Measurements from ENCODE around the gene PKHD1.

PKHD1 gene

DNA sequence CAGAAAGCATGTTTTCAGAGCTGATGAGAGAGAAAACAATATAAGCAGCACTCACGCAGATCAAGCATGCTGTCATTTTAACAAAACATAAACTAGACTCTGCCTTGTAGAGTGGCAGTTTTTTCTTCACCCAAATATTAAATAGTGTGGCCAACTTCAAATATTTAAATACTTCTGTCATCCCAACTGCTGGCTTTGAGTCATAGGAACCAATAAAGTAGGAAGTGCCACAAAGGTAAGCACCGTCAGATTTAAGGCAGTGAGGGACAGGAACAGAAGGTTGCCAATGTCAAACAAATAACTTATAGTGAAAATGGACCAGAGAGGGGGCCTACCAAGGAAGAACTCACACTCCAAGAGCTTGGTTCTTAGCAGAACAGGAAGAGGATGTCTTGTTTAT lies 222.2 kb downstream of the PKHD1 start:
- TF ChIP-seq ISL1 (CRISPR knock-in tag; IDR thresholded peaks at IDR 0.05), result no peak
- no peak for TF ChIP-seq ARNTL (CRISPR knock-in tag; IDR thresholded peaks at IDR 0.05; ENCODE audit: borderline replicate concordance, low read depth)
- no peak for TF ChIP-seq ESRRG (CRISPR knock-in tag; IDR thresholded peaks at IDR 0.05)
- TF ChIP-seq PPARA (CRISPR knock-in tag; IDR thresholded peaks at IDR 0.05; ENCODE audit: borderline replicate concordance), result no peak
- no peak for TF ChIP-seq TOX (CRISPR knock-in tag; IDR thresholded peaks at IDR 0.05; ENCODE audit: borderline replicate concordance)
- TF ChIP-seq SNAI2 (CRISPR knock-in tag; IDR thresholded peaks at IDR 0.05), result no peak
- TF ChIP-seq BACH2 (CRISPR knock-in tag; IDR thresholded peaks at IDR 0.05; ENCODE audit: borderline replicate concordance), result no peak
- no peak for TF ChIP-seq ZNF8 (CRISPR knock-in tag; IDR thresholded peaks at IDR 0.05)
- TF ChIP-seq OSR1 (CRISPR knock-in tag; IDR thresholded peaks at IDR 0.05), result no peak
- TF ChIP-seq ZNF70 (CRISPR knock-in tag; IDR thresholded peaks at IDR 0.05), result no peak
- no peak for ATAC-seq

GRCh38 chr6:51857134-51857533 lies 230.3 kb downstream of the PKHD1 start:
- ATAC-seq, result no peak

GRCh38 chr6:51856508-51856907 lies 230.9 kb downstream of the PKHD1 start:
- TF ChIP-seq BACH2 (CRISPR knock-in tag; IDR thresholded peaks at IDR 0.05; ENCODE audit: borderline replicate concordance) (no peak), ISL1 (CRISPR knock-in tag; IDR thresholded peaks at IDR 0.05) (no peak), SNAI2 (CRISPR knock-in tag; IDR thresholded peaks at IDR 0.05) (no peak), TOX (CRISPR knock-in tag; IDR thresholded peaks at IDR 0.05; ENCODE audit: borderline replicate concordance) (no peak)
- ATAC-seq, result no peak

More at GRCh38 chr6:51857134-51857533, 230.3 kb downstream of the PKHD1 start:
- TF ChIP-seq RARB (CRISPR knock-in tag; IDR thresholded peaks at IDR 0.05) (no peak), TOX (CRISPR knock-in tag; IDR thresholded peaks at IDR 0.05; ENCODE audit: borderline replicate concordance) (no peak), SNAI2 (CRISPR knock-in tag; IDR thresholded peaks at IDR 0.05) (no peak), ZFP3 (CRISPR knock-in tag; IDR thresholded peaks at IDR 0.05) (no peak), TCF4 (CRISPR knock-in tag; IDR thresholded peaks at IDR 0.05; ENCODE audit: borderline replicate concordance) (no peak), PPARA (CRISPR knock-in tag; IDR thresholded peaks at IDR 0.05; ENCODE audit: borderline replicate concordance) (no peak), TSHZ2 (CRISPR knock-in tag; IDR thresholded peaks at IDR 0.05) (no peak), ZFP30 (CRISPR knock-in tag; IDR thresholded peaks at IDR 0.05) (no peak), ZNF8 (CRISPR knock-in tag; IDR thresholded peaks at IDR 0.05) (no peak), ARNTL (CRISPR knock-in tag; IDR thresholded peaks at IDR 0.05; ENCODE audit: borderline replicate concordance, low read depth) (no peak), CSDC2 (CRISPR knock-in tag; IDR thresholded peaks at IDR 0.05) (no peak), ISL1 (CRISPR knock-in tag; IDR thresholded peaks at IDR 0.05) (no peak), ESRRG (CRISPR knock-in tag; IDR thresholded peaks at IDR 0.05) (no peak), ZNF70 (CRISPR knock-in tag; IDR thresholded peaks at IDR 0.05) (no peak)
- TF ChIP-seq, protein P1, sequence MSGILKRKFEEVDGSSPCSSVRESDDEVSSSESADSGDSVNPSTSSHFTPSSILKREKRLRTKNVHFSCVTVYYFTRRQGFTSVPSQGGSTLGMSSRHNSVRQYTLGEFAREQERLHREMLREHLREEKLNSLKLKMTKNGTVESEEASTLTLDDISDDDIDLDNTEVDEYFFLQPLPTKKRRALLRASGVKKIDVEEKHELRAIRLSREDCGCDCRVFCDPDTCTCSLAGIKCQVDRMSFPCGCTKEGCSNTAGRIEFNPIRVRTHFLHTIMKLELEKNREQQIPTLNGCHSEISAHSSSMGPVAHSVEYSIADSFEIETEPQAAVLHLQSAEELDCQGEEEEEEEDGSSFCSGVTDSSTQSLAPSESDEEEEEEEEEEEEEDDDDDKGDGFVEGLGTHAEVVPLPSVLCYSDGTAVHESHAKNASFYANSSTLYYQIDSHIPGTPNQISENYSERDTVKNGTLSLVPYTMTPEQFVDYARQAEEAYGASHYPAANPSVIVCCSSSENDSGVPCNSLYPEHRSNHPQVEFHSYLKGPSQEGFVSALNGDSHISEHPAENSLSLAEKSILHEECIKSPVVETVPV (CRISPR knock-in tag; IDR thresholded peaks at IDR 0.05), result no peak
- TF ChIP-seq, protein P2, sequence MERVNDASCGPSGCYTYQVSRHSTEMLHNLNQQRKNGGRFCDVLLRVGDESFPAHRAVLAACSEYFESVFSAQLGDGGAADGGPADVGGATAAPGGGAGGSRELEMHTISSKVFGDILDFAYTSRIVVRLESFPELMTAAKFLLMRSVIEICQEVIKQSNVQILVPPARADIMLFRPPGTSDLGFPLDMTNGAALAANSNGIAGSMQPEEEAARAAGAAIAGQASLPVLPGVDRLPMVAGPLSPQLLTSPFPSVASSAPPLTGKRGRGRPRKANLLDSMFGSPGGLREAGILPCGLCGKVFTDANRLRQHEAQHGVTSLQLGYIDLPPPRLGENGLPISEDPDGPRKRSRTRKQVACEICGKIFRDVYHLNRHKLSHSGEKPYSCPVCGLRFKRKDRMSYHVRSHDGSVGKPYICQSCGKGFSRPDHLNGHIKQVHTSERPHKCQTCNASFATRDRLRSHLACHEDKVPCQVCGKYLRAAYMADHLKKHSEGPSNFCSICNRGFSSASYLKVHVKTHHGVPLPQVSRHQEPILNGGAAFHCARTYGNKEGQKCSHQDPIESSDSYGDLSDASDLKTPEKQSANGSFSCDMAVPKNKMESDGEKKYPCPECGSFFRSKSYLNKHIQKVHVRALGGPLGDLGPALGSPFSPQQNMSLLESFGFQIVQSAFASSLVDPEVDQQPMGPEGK (CRISPR knock-in tag; IDR thresholded peaks at IDR 0.05; ENCODE audit: borderline replicate concordance), result no peak
- TF ChIP-seq, protein P3, sequence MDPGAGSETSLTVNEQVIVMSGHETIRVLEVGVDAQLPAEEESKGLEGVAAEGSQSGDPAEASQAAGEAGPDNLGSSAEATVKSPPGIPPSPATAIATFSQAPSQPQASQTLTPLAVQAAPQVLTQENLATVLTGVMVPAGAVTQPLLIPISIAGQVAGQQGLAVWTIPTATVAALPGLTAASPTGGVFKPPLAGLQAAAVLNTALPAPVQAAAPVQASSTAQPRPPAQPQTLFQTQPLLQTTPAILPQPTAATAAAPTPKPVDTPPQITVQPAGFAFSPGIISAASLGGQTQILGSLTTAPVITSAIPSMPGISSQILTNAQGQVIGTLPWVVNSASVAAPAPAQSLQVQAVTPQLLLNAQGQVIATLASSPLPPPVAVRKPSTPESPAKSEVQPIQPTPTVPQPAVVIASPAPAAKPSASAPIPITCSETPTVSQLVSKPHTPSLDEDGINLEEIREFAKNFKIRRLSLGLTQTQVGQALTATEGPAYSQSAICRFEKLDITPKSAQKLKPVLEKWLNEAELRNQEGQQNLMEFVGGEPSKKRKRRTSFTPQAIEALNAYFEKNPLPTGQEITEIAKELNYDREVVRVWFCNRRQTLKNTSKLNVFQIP (CRISPR knock-in tag; IDR thresholded peaks at IDR 0.05; ENCODE audit: borderline replicate concordance, low read depth), result no peak
